Measurements from ENCODE around the gene ADAM10.

The ADAM10 gene

DNA sequence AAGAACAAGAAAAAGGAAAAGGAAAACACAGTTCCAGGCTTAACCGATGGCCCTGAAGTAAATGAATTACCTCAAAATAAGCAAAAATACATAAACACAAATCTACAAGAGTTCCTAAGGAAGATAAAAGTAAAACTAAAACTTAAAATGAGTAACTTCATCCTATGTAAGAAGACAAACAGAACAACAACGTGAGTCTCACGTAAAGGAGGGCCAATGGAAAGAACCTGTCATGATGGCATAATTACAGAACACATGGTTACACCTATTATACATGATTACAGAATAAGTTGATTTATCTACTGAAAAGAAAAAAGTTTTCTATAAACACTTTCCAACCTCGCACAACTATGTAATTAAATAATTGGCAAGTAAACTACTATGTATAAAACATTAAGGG lies 42.1 kb downstream of the ADAM10 start:
- H3K9ac ChIP-seq (ENCODE audit: low read length): no peak overlapping the region
- no peaks in the 10 kb centered on the region for H3K9me3 ChIP-seq (ENCODE audit: low read length)
- H3K27ac ChIP-seq (ENCODE audit: low read depth, low read length, poor library complexity, severe bottlenecking): no peak overlapping the region
- H3F3A ChIP-seq (ENCODE audit: insufficient read depth, low read length): no peaks in the 10 kb centered on the region
- H3K4me2 ChIP-seq (ENCODE audit: low read length): no peak overlapping the region
- H3K27me3 ChIP-seq (ENCODE audit: insufficient read depth, low read length): no peaks in the 10 kb centered on the region
- TF ChIP-seq CTCF (IDR thresholded peaks at IDR 0.05; ENCODE audit: low read length): no peak
- TF ChIP-seq EZH2 (IDR thresholded peaks at IDR 0.05; ENCODE audit: borderline replicate concordance, low read length): no peak
- H3K9me2 ChIP-seq (ENCODE audit: low read depth, low read length): no peaks in the 10 kb centered on the region
- peaks cover 31% of the 10 kb centered on the region; the same call in 1 of the 2 replicates for H3K79me2 ChIP-seq (ENCODE audit: insufficient read depth, low read length)
- no peak overlapping the region for H3K4me3 ChIP-seq (ENCODE audit: low read depth, low read length, poor library complexity, severe bottlenecking)
- H4K20me1 ChIP-seq (ENCODE audit: insufficient read depth, low read length): no peaks in the 10 kb centered on the region
- H3K4me1 ChIP-seq (ENCODE audit: insufficient read depth, low read length, severe bottlenecking): no peaks in the 10 kb centered on the region
- H2AFZ ChIP-seq (ENCODE audit: low read length): no peak overlapping the region
- H3K36me3 ChIP-seq (ENCODE audit: insufficient read depth, low read length): peaks cover 60% of the 10 kb centered on the region

DNA sequence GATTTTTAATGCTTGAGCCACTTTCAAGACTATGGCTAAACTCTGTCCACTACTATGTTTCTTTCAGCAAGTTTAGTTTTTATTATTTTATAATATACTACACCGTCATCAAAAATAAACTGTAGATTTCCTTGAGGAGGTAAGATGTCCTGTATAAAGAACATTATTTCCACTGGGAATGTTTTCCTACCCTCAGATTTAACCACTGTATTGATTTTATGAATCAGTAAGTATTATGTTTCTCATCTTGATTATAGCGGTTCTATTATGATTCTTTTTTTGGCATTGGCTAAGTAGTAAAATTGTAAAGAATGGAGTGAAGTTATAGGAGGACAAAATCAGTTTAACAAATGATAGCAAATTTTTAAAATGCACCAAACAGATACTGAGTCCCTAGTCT lies 44.4 kb downstream of the ADAM10 start:
- Histone ChIP-seq H4K20me1 (ENCODE audit: insufficient read depth, low read length) (no peaks in the 10 kb centered on the region), H3K79me2 (ENCODE audit: insufficient read depth, low read length) (peaks cover 37% of the 10 kb centered on the region), H3K4me1 (ENCODE audit: insufficient read depth, low read length, severe bottlenecking) (no peaks in the 10 kb centered on the region)

DNA sequence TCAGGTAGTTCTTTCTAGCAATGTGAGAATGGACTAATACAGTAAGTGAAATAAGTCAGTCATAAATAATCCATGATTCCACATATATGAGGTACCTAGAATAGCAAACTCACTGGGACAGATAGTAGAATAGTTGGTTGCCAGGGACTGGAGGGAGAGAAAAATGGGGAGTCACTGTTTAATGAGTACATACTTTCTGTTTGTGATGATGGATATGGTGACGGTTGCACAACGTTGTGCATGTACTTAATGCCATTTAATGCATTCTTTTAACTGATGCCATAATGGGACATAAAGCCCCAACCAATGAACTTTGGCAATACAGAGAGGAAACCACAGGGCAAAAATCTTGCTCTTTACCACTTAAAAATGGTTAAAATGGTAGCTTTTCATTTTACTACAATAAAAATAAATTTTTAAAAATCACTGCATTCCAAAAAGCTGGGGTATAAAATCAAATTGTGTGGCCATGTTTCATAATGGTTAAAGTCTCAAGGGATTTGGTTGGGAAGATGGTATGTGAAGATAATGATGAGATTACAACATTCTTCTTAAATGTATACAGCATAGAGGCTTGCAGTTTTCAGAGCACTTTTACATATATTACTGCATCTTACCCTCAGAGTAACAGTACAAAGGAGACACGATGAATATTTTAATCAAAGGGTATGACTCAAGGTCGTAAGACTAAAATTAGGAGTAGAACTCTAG lies 45.2 kb downstream of the ADAM10 start:
- Histone ChIP-seq H3K9me2 (ENCODE audit: low read depth, low read length) (no peaks in the 10 kb centered on the region), H3K4me1 (ENCODE audit: insufficient read depth, low read length, severe bottlenecking) (no peaks in the 10 kb centered on the region), H3K27ac (ENCODE audit: low read depth, low read length, poor library complexity, severe bottlenecking) (no peak overlapping the region), H3K4me3 (ENCODE audit: low read depth, low read length, poor library complexity, severe bottlenecking) (no peak overlapping the region), H3K4me2 (ENCODE audit: low read length) (no peak overlapping the region), H3K36me3 (ENCODE audit: insufficient read depth, low read length) (peaks cover 87% of the 10 kb centered on the region), H3K9ac (ENCODE audit: low read length) (no peak overlapping the region), H3K9me3 (ENCODE audit: low read length) (peaks cover 5% of the 10 kb centered on the region; the same call in 1 of the 2 replicates), H3K79me2 (ENCODE audit: insufficient read depth, low read length) (peaks cover 45% of the 10 kb centered on the region), H3F3A (ENCODE audit: insufficient read depth, low read length) (no peaks in the 10 kb centered on the region), H2AFZ (ENCODE audit: low read length) (no peak overlapping the region), H4K20me1 (ENCODE audit: insufficient read depth, low read length) (no peaks in the 10 kb centered on the region), H3K27me3 (ENCODE audit: insufficient read depth, low read length) (no peaks in the 10 kb centered on the region)
- no peak for TF ChIP-seq CTCF (IDR thresholded peaks at IDR 0.05; ENCODE audit: low read length)
- TF ChIP-seq EZH2 (IDR thresholded peaks at IDR 0.05; ENCODE audit: borderline replicate concordance, low read length): no peak

More for the DNA sequence above, 44.4 kb downstream of the ADAM10 start:
- Histone ChIP-seq H3K27ac (ENCODE audit: low read depth, low read length, poor library complexity, severe bottlenecking) (no peak overlapping the region), H3K27me3 (ENCODE audit: insufficient read depth, low read length) (no peaks in the 10 kb centered on the region), H2AFZ (ENCODE audit: low read length) (no peak overlapping the region), H3K4me3 (ENCODE audit: low read depth, low read length, poor library complexity, severe bottlenecking) (no peak overlapping the region), H3K9me3 (ENCODE audit: low read length) (no peaks in the 10 kb centered on the region), H3K9ac (ENCODE audit: low read length) (no peak overlapping the region), H3K4me2 (ENCODE audit: low read length) (no peak overlapping the region), H3F3A (ENCODE audit: insufficient read depth, low read length) (no peaks in the 10 kb centered on the region), H3K36me3 (ENCODE audit: insufficient read depth, low read length) (peaks cover 79% of the 10 kb centered on the region), H3K9me2 (ENCODE audit: low read depth, low read length) (no peaks in the 10 kb centered on the region)
- TF ChIP-seq CTCF (IDR thresholded peaks at IDR 0.05; ENCODE audit: low read length): no peak
- TF ChIP-seq EZH2 (IDR thresholded peaks at IDR 0.05; ENCODE audit: borderline replicate concordance, low read length): no peak

Measured in OCI-LY1 (cell line).